A549 treated with DMSO at 1 μM for 4 hours (cell line): Measurements from ENCODE around the gene CAB39L. TPM values are rescaled to one million over a fixed set of nuclear protein-coding genes. Genes with fewer than 3 reads are reported as not detected.

Experiments used
- total RNA-seq: library from RNA; stranded (reverse); fragments of 200-300 nt; extraction: Qiagen RNA extraction; gene quantifications from 5 replicates; pipeline ENCODE4 v1.2.3, GENCODE V29; 2022; ENCODE audit warnings: low read depth

The CAB39L gene
- total RNA-seq, result 1.9 to 2.7 TPM (median 2.4 TPM) in 5 replicates

GRCh38 chr13:49443704-49444523 is at the start of gene CAB39L, which contains the start of gene SETDB2:
CAB39L (minus strand) TSS chr13:49444064; CDS start chr13:49382910, 61,154 bp downstream.
SETDB2 (plus strand) TSS chr13:49444274; CDS start chr13:49451894, 7,620 bp downstream.

Other genes starting within 250 kb of the CAB39L start
- 0.25 to 0.66 TPM (median 0.53 TPM) in 5 replicates for gene MLNR, start 223.7 kb downstream of the CAB39L start, total RNA-seq
- 6.1 to 10.0 TPM (median 8.3 TPM) in 5 replicates for gene CDADC1, start 196.1 kb downstream of the CAB39L start, total RNA-seq
- 1.9 to 2.6 TPM (median 2.3 TPM) in 5 replicates for gene SETDB2, start 210 bp upstream of the CAB39L start, total RNA-seq
- gene PHF11, start 51.9 kb upstream of the CAB39L start, total RNA-seq, result 6.4 to 7.7 TPM (median 7.5 TPM) in 5 replicates
- gene RCBTB1, start 141.5 kb upstream of the CAB39L start, total RNA-seq, result 7.0 to 10.9 TPM (median 9.2 TPM) in 5 replicates
- gene ARL11, start 184.4 kb upstream of the CAB39L start, total RNA-seq, result not detected in 5 replicates
- gene EBPL, start 247.4 kb upstream of the CAB39L start, total RNA-seq, result 36.6 to 74.4 TPM (median 66.3 TPM) in 5 replicates